ENCODE results near the gene EIF1.
"Not testable (repeated sequence)": the region's sequence is repeated elsewhere in the genome, so short reads cannot be mapped to it uniquely, and the experiment has no call there.

EIF1 gene

DNA sequence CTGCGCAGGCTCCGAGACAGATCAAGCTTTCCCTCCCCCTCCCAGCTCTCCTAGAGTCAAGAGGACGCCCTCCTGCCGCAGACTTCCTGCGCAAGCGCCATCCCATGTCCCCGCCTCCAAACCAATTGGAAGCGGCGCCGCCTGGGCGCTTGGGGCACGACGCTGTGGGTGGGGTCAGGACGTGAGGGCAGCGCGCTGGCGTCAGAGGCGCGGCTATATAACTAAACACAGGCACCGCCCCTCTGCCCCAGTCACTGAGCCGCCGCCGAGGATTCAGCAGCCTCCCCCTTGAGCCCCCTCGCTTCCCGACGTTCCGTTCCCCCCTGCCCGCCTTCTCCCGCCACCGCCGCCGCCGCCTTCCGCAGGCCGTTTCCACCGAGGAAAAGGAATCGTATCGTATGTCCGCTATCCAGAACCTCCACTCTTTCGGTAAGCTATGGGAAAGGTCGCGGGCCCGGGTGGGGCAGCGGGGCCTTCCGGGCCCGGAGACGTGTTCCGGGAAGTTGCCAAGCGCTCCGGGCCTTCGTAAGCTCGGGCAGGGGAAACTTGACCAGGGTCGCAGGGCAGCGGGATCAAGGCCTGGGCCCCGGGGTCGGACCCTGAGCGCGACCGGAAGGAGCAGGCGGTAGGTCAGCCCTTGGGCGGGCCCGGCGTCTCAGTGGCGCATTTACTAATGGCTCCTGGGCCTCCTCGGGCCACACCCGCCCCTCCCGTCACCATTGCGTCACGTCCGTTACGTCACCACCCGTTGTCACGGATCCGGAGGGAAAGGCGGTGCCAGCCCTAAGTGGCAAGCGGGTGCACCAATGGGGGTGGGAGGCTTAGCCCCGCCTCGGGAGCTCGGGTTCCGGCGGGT lies at the start of gene EIF1:
TSS of gene EIF1 (plus strand) at position 245 of the 856 bp plus-strand sequence. CDS start at position 399, 154 bp downstream.
- peak; percentile 99 for DNase-seq (ENCODE audit: low read depth in 2 of 2)

- no peak for DNase-seq (ENCODE audit: low read depth in 2 of 2)
These were observed 49.7 kb upstream of the EIF1 start for GRCh38 chr17:41638941-41639340.

- DNase-seq (ENCODE audit: low read depth in 2 of 2), result no peak
These were observed 48.9 kb upstream of the EIF1 start for GRCh38 chr17:41639492-41640473.

DNA sequence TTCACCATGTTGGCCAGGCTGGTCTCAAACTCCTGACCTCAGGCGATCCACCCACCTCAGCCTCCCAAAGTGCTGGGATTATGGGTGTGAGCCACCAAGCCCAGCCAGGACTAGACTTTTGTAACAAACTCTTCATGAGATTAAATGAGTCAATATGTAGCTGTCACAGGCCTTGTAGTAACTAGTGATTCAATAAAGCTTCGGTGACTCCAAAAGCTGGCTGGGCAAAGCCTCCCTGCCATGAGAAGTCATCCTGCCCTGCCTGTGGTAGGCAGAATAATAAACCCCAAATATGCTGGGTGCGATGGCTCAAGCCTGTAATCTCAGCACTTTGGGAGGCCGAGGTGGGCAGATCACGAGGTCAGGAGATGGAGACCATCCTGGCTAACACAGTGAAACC lies 48.1 kb upstream of the EIF1 start:
- not testable (repeated sequence) for DNase-seq (ENCODE audit: low read depth in 2 of 2)

GRCh38 chr17:41642252-41643156 lies 46.2 kb upstream of the EIF1 start:
- no peak for DNase-seq (ENCODE audit: low read depth in 2 of 2)

DNA sequence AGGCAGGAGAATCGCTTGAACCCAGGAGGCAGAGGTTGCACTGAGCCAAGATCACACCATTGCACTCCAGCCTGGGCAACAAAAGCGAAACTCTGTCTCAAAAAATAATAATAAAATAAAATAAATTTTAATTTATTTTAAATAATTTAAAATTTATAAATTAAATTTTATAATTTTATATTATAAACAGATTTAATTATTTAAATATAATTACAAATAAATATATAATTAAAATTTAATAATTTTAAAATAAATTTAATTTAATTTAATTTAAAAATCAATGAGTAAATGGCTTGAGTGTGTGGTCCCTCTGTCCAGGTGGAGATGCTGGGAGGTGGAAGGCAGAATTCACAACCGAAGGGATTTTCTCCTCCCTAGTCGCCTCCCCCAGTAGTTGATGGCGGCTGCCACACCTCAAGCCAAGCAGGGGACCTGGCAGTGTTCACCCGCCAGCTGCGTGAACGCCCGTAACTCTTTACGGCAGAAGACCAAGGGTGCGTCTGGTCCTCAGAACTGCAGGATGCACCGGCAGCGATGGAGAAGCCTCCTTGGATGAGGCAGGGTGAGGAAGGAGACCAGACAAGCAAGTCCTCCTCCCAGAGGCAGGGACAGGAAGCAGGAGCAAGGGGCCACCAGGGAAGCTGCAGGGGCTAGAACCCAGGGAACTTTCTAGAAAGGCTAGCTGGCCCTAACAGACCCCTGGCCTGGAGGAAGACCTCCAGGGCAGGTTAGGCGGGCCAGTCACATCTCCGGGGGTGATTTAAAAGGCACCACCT lies 41.5 kb upstream of the EIF1 start:
- DNase-seq (ENCODE audit: low read depth in 2 of 2), result no peak

- DNase-seq (ENCODE audit: low read depth in 2 of 2), result peak; percentile 52 to 53
These were observed 40.7 kb upstream of the EIF1 start for GRCh38 chr17:41647940-41648410.

DNA sequence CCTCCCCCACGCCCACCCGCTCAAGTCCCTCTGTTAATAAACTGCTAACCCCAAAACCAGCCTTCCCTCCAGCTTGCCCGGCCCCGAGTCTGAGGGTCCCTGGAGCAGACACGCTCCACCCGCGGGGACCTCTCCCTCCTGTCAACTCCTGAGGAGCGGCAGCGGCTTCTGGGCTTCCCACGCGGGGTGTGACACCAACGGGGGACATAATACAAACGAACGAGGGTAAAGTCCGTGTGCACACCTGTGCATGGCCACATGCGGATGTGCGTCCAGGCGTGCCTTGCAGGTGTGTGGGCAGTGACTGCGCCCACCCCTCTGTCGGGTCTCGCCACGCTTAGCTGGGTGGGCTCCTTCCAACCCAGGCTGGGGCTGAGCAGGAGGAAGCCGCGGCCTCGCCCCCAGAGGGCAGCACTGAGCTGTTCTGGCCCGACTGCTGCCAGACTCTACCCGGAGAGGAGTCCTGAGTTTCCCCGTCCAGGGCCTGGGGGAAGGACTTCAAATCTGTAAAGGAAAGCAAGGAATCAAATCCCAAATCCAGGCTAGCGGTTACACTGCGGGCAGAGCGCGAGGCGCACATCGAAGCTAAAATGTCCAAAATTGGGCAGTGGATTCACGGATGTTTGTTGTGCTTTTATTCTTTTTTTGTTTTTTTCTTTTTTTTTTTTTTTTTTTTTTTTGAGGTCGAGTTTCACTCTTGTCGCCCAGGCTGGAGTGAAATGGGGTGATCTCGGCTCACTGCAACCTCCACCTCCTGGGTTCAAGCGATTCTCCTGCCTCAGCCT lies 40.1 kb upstream of the EIF1 start:
- DNase-seq (ENCODE audit: low read depth in 2 of 2), result peak; percentile 62 to 68

DNA sequence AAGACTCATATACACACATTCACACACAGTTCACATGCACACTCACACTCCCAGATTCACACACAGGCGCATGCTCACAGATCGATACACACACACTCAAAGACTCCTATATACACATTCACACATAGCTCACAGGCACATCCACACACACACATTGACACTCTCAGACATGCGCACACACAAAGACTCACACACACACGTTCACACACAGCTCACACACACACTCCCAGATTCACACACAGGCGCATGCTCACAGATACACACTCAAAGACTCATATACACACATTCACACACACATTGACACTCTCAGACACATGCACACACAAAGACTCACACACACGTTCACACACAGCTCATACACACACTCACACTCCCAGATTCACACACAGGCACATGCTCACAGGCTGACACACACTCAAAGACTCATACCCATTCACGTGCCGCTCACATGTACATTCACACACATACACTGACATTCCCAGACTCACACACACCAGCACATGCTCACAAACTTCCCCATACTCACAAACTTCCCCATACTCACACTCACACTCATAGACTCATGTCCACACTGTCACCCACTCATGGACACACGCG lies 38.7 kb upstream of the EIF1 start:
- DNase-seq (ENCODE audit: low read depth in 2 of 2), result no peak

- DNase-seq (ENCODE audit: low read depth in 2 of 2), result no peak
These were observed 37.7 kb upstream of the EIF1 start for GRCh38 chr17:41650794-41651624.

- DNase-seq (ENCODE audit: low read depth in 2 of 2), result no peak
These were observed 36.8 kb upstream of the EIF1 start for GRCh38 chr17:41651625-41652460.

GRCh38 chr17:41652461-41652970 lies 36.2 kb upstream of the EIF1 start:
- no peak for DNase-seq (ENCODE audit: low read depth in 2 of 2)

DNA sequence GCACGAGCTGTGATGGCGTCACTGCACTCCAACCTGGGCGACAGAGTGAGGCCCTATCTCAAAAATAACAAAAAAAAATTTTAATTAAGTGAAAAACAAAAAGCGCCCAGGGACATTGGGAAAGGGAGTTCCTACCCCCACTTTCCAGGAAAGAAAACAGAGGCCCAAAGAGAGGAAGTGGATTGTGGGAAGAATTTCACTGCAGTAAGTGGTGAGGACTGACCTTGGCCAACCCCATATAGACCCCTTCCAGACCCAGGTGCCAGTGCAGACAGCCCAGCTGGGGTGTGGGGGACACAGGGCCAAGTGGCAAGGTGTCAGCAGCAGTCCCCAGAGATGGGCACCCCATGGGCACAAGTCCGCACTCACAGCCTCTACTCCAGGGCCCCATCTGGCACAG lies 35.3 kb upstream of the EIF1 start:
- no peak for DNase-seq (ENCODE audit: low read depth in 2 of 2)

GRCh38 chr17:41653892-41654677 lies 34.6 kb upstream of the EIF1 start:
- no peak for DNase-seq (ENCODE audit: low read depth in 2 of 2)

DNA sequence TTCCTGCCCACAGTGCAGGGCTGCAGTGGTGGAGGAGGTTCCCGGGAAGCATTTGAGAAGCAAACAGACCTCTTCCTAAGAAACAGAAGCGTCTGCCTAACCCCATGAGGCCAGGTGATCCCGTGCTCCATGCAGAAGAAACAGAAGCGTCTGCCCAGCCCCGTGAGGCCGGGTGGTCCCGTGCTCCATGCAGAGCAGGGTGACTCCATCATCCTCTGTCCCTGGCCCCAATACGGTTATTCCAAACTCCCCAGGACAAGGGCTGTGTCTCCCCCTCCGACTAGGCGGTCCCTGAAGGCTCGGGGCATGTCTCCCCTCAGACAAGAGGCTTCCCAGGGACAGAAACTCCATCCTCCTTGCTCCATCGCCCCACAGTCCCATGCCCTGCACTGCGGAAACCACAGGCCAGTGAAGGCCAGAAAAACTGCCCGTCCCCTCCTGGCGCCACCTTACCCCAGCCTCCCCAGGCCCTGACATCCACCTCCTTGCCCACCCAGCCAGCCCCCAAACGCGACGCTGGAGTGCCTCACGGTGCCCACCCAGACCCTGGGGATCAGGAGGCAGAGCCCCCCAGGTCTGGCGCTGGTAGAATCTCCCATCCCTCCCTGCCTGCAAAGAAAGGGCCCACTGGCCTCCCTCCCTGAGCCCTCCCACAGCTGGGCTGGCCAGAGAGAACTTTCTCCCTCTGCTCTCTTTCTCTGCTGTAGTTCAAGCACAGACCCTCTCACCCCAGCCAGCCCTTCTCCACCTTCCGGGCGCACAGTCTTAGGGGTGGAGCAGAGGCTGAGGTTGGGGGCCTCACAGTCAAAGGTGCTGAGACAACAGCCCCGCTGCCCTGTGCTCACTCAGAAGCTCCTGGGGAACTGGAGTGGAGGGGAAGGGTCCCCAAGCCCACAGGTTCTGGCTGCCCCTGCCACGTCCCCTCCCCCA lies 33.7 kb upstream of the EIF1 start:
- no peak for DNase-seq (ENCODE audit: low read depth in 2 of 2)

Data from fibroblast of skin of left quadriceps (primary cell).